Nephron (organoid): ENCODE measurements around the gene LAMB4.

Experiments used
- H3K27ac Mint-ChIP-seq, 3 experiments: 2 replicates each; pipeline ENCODE4 v1.8.0; 2020; ENCODE audit warnings: mixed read lengths in 3 of 3, mild to moderate bottlenecking in 2 of 3, moderate library complexity in 1 of 3
- H3K27me3 Mint-ChIP-seq: 2 replicates; pipeline ENCODE4 v1.8.0; 2021; ENCODE audit warnings: low read depth, mild to moderate bottlenecking, moderate library complexity, mixed read lengths
- H3K36me3 Mint-ChIP-seq: 2 replicates; pipeline ENCODE4 v1.8.0; 2020; ENCODE audit warnings: low read depth, mixed read lengths
- H3K4me1 Mint-ChIP-seq: 2 replicates; pipeline ENCODE4 v1.8.0; 2020; ENCODE audit warnings: mixed read lengths
- H3K4me3 Mint-ChIP-seq, 3 experiments: 2 replicates each; pipeline ENCODE4 v1.8.0; 2020; ENCODE audit warnings: mild to moderate bottlenecking in 3 of 3, mixed read lengths in 3 of 3, moderate library complexity in 2 of 3
- H3K9me3 Mint-ChIP-seq: 2 replicates; pipeline ENCODE4 v1.8.0; 2020; ENCODE audit warnings: mixed read lengths
- CTCF ChIP-seq, 3 experiments: fragments of 200-600 bp; sonication (generic); IDR thresholded peaks; one replicate each; pipeline ENCODE4 v1.5.0; 2021; ENCODE audit warnings: antibody characterized with exemption in 3 of 3; ENCODE audit not compliant: unreplicated experiment in 3 of 3

The LAMB4 gene

GRCh38 chr7:108057951-108058481, 72.1 kb downstream of the LAMB4 start:
- peaks cover 52% of the 10 kb centered on the region for H3K4me1 Mint-ChIP-seq
- H3K4me3 Mint-ChIP-seq = peak overlapping the region in 1 of 3 experiments; percentile 37
- peak overlapping the region; percentile 74 to 85 (median 81) for H3K27ac Mint-ChIP-seq
- H3K36me3 Mint-ChIP-seq = no peaks in the 10 kb centered on the region
- TF ChIP-seq CTCF (IDR thresholded peaks at IDR 0.05; ENCODE audit: unreplicated experiment in 3 of 3) = no peak
- no peaks in the 10 kb centered on the region for H3K27me3 Mint-ChIP-seq
- H3K9me3 Mint-ChIP-seq = no peaks in the 10 kb centered on the region

- no peak for TF ChIP-seq CTCF (IDR thresholded peaks at IDR 0.05; ENCODE audit: unreplicated experiment in 3 of 3)
- H3K27me3 Mint-ChIP-seq = no peaks in the 10 kb centered on the region
- H3K9me3 Mint-ChIP-seq = no peaks in the 10 kb centered on the region
- H3K4me1 Mint-ChIP-seq = peaks cover 43% of the 10 kb centered on the region
- no peaks in the 10 kb centered on the region for H3K36me3 Mint-ChIP-seq
- H3K4me3 Mint-ChIP-seq = no peak overlapping the region
- peak overlapping the region in 2 of 3 experiments; percentile 1 to 53 for H3K27ac Mint-ChIP-seq
These were observed 74.5 kb downstream of the LAMB4 start for GRCh38 chr7:108055611-108056021.

GRCh38 chr7:108054537-108054936, 75.6 kb downstream of the LAMB4 start:
- Mint-ChIP-seq H3K36me3 (no peaks in the 10 kb centered on the region), H3K27ac (peak overlapping the region in 1 of 3 experiments; percentile 35), H3K4me3 (no peak overlapping the region), H3K4me1 (peaks cover 33% of the 10 kb centered on the region), H3K27me3 (no peaks in the 10 kb centered on the region), H3K9me3 (no peaks in the 10 kb centered on the region)
- no peak for TF ChIP-seq CTCF (IDR thresholded peaks at IDR 0.05; ENCODE audit: unreplicated experiment in 3 of 3)

GRCh38 chr7:108053250-108053649, 76.9 kb downstream of the LAMB4 start:
- no peak for TF ChIP-seq CTCF (IDR thresholded peaks at IDR 0.05; ENCODE audit: unreplicated experiment in 3 of 3)
- Mint-ChIP-seq H3K36me3 (no peaks in the 10 kb centered on the region), H3K27ac (no peak overlapping the region), H3K4me3 (no peak overlapping the region), H3K9me3 (no peaks in the 10 kb centered on the region), H3K4me1 (peaks cover 24% of the 10 kb centered on the region), H3K27me3 (no peaks in the 10 kb centered on the region)

GRCh38 chr7:108051454-108051853, 78.7 kb downstream of the LAMB4 start:
- H3K27ac Mint-ChIP-seq = no peak overlapping the region

More at GRCh38 chr7:108051454-108051853, 78.7 kb downstream of the LAMB4 start:
- Mint-ChIP-seq H3K4me3 (no peak overlapping the region), H3K36me3 (no peaks in the 10 kb centered on the region), H3K9me3 (no peaks in the 10 kb centered on the region), H3K27me3 (peaks cover 4% of the 10 kb centered on the region), H3K4me1 (peaks cover 10% of the 10 kb centered on the region)
- TF ChIP-seq CTCF (IDR thresholded peaks at IDR 0.05; ENCODE audit: unreplicated experiment in 3 of 3) = no peak
